CD4-positive, alpha-beta T cell (primary cell): ENCODE measurements around the gene ANKH. TPM values are rescaled to one million over a fixed set of nuclear protein-coding genes. Genes with fewer than 3 reads are reported as not detected.
"Not testable (repeated sequence)": the region's sequence is repeated elsewhere in the genome, so short reads cannot be mapped to it uniquely, and the experiment has no call there.

ENCODE experiments used
- ATAC-seq: fragments of 200-7000 bp; cut with Tn5 transposase; one replicate; pipeline ENCODE4 v1.10.0; 2022; ENCODE audit warnings: mild to moderate bottlenecking; ENCODE audit not compliant: poor library complexity
- CTCF ChIA-PET: fragments of 350-600 bp; sonication (Branson Sonifier 250); formaldehyde crosslinking; loops from one replicate; lab custom pipeline; 2021; ENCODE audit warnings: antibody characterized with exemption, inconsistent platforms; lab: Charles Lee
- POLR2A ChIA-PET: fragments of 350-600 bp; sonication (Branson Sonifier 250); formaldehyde crosslinking; loops from one replicate; lab custom pipeline; 2021; ENCODE audit warnings: antibody characterized with exemption, inconsistent platforms; lab: Charles Lee
- DNase-seq, 14 experiments: peaks; one replicate each; pipeline ENCODE4 v3.0.0-alpha.2; 2013 to 2020; ENCODE audit warnings: mixed read lengths in 2 of 14
- H3K27ac ChIP-seq, 2 donors: one replicate each; pipeline versions ENCODE4 v1.5.1 to v1.7.0; 2013; ENCODE audit warnings: low read length in 2 of 2, low read depth in 1 of 2, mild to moderate bottlenecking in 1 of 2
- H3K27me3 ChIP-seq, 2 experiments: 1 replicate in 1 of 2; 2 replicates in 1 of 2; pipeline versions ENCODE4 v1.6.1 to v1.7.0; 2013; ENCODE audit warnings: low read length in 2 of 2, control low read depth in 1 of 2, mild to moderate bottlenecking in 1 of 2, moderate library complexity in 1 of 2; ENCODE audit not compliant: insufficient read depth in 2 of 2, control insufficient read depth in 1 of 2
- H3K36me3 ChIP-seq: one replicate; pipeline ENCODE4 v1.6.1; 2013; ENCODE audit warnings: low read length, control low read depth; ENCODE audit not compliant: insufficient read depth
- H3K4me1 ChIP-seq: one replicate; pipeline ENCODE4 v1.6.1; 2013; ENCODE audit warnings: low read length, control low read depth; ENCODE audit not compliant: insufficient read depth
- H3K4me3 ChIP-seq: one replicate; pipeline ENCODE4 v1.5.1; 2013; ENCODE audit warnings: mild to moderate bottlenecking, low read length, moderate library complexity
- H3K9me3 ChIP-seq, 2 experiments: 1 replicate in 1 of 2; 2 replicates in 1 of 2; pipeline versions ENCODE4 v1.6.1 to v1.7.0; 2013; ENCODE audit warnings: low read length in 2 of 2, mild to moderate bottlenecking in 2 of 2, control low read depth in 1 of 2, moderate library complexity in 1 of 2; ENCODE audit not compliant: control insufficient read depth in 1 of 2, insufficient read depth in 1 of 2
- H3K27ac Mint-ChIP-seq: one replicate; pipeline ENCODE4 v1.8.0; 2020; ENCODE audit warnings: mixed read lengths
- H3K27me3 Mint-ChIP-seq: one replicate; pipeline ENCODE4 v1.8.0; 2021; ENCODE audit warnings: mixed read lengths
- H3K36me3 Mint-ChIP-seq: one replicate; pipeline ENCODE4 v1.8.0; 2021; ENCODE audit warnings: low read depth, mixed read lengths
- H3K4me1 Mint-ChIP-seq: one replicate; pipeline ENCODE4 v1.8.0; 2021; ENCODE audit warnings: low read depth, mixed read lengths
- H3K4me3 Mint-ChIP-seq: one replicate; pipeline ENCODE4 v1.8.0; 2020; ENCODE audit warnings: mild to moderate bottlenecking, mixed read lengths
- H3K9me3 Mint-ChIP-seq: one replicate; pipeline ENCODE4 v1.8.0; 2020; ENCODE audit warnings: mixed read lengths
- intact Hi-C, 2 experiments: fragments of 100-400 bp; cut with DNase I in 1 of 2; cut with micrococcal nuclease in 1 of 2; formaldehyde crosslinking; loops; one replicate each; pipeline versions ENCODE4 v1.15.1 to v1.9.0; 2023 to 2025; cut with DNase I, micrococcal nuclease
- total RNA-seq, 174 experiments: library from RNA in 2 of 174; stranded (reverse) in 2 of 174; gene quantifications; one replicate each; pipeline ENCODE4 v1.2.3 and lab custom pipeline; 2021 to 2026
- TF ChIP-seq, protein P1 (sequence below): fragments of 200-600 bp; IDR thresholded peaks from one replicate; pipeline ENCODE4 v1.8.0; 2022; ENCODE audit warnings: antibody characterized with exemption, mild to moderate bottlenecking

The ANKH gene
- total RNA-seq, 2 experiments from 2014 or later = 69.5 to 72.3 TPM

DNA sequence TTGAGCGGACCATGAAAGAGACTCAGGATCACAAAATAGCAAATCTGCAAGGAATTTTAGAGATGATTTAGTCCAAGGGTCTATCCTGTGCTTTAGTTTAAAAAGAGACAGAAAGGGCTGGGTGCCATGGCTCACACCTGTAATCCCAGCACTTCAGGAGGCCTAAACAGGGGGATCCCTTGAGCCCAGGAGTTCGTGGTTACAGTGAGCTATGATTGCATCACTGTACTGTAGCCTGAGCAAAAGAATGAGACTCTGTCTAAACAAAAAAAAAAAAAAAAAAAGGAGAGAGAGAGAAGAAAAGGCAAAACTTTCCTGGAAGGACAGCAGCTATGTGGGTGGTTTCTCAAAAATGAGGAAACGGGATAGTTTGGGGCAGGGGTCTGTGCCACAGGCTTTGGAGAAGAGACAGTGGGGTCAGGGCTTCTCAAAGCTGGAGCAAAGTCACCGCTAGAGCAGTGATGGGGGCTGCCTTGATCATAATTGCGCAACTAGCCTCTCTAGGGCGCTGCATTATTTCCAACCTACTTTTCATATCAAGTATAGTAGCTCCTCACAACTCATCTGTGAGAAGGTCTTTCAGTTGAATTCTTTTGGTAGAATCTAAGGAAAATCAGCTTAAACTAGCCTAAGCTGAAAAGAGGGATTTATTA is 8.5 kb upstream of the ANKH start:
- Mint-ChIP-seq H3K4me1 (peaks cover 12% of the 10 kb centered on the region), H3K27me3 (no peaks in the 10 kb centered on the region), H3K27ac (no peak overlapping the region), H3K4me3 (no peak overlapping the region), H3K9me3 (no peaks in the 10 kb centered on the region), H3K36me3 (no peaks in the 10 kb centered on the region)
- Histone ChIP-seq H3K4me3 (no peak overlapping the region), H3K27ac (no peak overlapping the region), H3K9me3 (no peaks in the 10 kb centered on the region), H3K27me3 (no peaks in the 10 kb centered on the region), H3K4me1 (peaks cover 2% of the 10 kb centered on the region), H3K36me3 (no peaks in the 10 kb centered on the region)
- DNase-seq = no peak
- ATAC-seq = no peak
- intact Hi-C loops = loop anchor here in 1 of 2 experiments (5.0 kb wide), 1 partner anchor 107 kb away; no protein-coding TSS in a partner anchor
- TF ChIP-seq, protein P1, sequence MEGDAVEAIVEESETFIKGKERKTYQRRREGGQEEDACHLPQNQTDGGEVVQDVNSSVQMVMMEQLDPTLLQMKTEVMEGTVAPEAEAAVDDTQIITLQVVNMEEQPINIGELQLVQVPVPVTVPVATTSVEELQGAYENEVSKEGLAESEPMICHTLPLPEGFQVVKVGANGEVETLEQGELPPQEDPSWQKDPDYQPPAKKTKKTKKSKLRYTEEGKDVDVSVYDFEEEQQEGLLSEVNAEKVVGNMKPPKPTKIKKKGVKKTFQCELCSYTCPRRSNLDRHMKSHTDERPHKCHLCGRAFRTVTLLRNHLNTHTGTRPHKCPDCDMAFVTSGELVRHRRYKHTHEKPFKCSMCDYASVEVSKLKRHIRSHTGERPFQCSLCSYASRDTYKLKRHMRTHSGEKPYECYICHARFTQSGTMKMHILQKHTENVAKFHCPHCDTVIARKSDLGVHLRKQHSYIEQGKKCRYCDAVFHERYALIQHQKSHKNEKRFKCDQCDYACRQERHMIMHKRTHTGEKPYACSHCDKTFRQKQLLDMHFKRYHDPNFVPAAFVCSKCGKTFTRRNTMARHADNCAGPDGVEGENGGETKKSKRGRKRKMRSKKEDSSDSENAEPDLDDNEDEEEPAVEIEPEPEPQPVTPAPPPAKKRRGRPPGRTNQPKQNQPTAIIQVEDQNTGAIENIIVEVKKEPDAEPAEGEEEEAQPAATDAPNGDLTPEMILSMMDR = no peak
- POLR2A ChIA-PET = interaction anchor here (1.0 kb wide), 1 partner anchor 9 kb away, joined by 6 read pairs; no protein-coding TSS in a partner anchor
- CTCF ChIA-PET = no interaction called here

DNA sequence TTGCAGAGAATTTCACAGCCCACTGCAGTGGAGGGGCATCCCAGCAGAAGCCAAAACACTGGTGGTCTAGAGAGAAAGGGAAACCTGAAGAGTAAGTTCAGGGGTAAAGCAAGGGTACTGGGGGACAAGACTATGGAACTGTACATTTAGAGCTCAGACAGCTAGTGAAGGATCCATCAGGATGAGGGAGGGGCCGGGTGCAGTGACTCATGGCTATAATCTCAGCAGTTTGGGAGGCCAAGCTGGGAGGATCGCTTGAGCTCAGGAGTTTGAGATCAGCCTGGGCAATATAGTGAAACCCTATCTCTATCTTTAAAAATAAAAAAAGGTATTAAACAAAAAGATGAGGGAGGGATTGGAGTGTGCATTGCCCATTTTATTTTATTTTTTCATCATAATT is 7.8 kb upstream of the ANKH start:
- TF ChIP-seq, protein P1 = no peak
- Mint-ChIP-seq H3K27me3 (no peaks in the 10 kb centered on the region), H3K4me3 (no peak overlapping the region), H3K36me3 (no peaks in the 10 kb centered on the region), H3K4me1 (peaks cover 12% of the 10 kb centered on the region), H3K27ac (no peak overlapping the region), H3K9me3 (no peaks in the 10 kb centered on the region)
- H3K9me3 ChIP-seq = no peaks in the 10 kb centered on the region
- POLR2A ChIA-PET = no interaction called here
- intact Hi-C loops = no loop called here
- H3K4me3 ChIP-seq = no peak overlapping the region
- no peak overlapping the region for H3K27ac ChIP-seq
- DNase-seq (no peak), ATAC-seq (no peak)
- peaks cover 2% of the 10 kb centered on the region for H3K4me1 ChIP-seq
- H3K36me3 ChIP-seq = no peaks in the 10 kb centered on the region
- CTCF ChIA-PET = no interaction called here
- no peaks in the 10 kb centered on the region for H3K27me3 ChIP-seq

DNA sequence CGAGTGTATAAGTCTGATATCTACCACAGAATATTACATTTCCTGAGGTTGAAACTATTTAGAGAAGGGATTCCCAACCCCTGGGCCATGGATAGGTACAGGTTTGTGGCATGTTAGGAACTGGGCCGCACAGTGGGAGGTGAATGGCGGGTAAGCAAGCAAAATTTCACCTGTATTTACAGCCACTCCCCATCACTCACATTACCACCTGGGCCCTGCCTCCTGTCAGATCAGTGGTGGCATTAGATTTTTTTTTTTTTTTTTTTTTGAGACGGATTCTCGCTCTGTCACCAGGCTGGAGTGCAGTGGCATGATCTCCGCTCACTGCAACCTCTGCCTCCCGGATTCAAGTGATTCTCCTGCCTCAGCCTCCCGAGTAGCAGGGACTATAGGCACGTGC is 6.6 kb upstream of the ANKH start:
- ATAC-seq, POLR2A ChIA-PET, H3K27ac ChIP-seq, H3K4me3 ChIP-seq, H3K4me1 ChIP-seq, H3K36me3 Mint-ChIP-seq, intact Hi-C loops, H3K27ac Mint-ChIP-seq, H3K9me3 ChIP-seq, H3K27me3 Mint-ChIP-seq, H3K36me3 ChIP-seq, H3K4me3 Mint-ChIP-seq, H3K9me3 Mint-ChIP-seq, H3K27me3 ChIP-seq, DNase-seq: not testable (repeated sequence)
- peaks cover 12% of the 10 kb centered on the region for H3K4me1 Mint-ChIP-seq
- CTCF ChIA-PET = interaction anchor here (1.5 kb wide), 1 partner anchor 193 kb away, joined by 4 read pairs; no protein-coding TSS in a partner anchor

DNA sequence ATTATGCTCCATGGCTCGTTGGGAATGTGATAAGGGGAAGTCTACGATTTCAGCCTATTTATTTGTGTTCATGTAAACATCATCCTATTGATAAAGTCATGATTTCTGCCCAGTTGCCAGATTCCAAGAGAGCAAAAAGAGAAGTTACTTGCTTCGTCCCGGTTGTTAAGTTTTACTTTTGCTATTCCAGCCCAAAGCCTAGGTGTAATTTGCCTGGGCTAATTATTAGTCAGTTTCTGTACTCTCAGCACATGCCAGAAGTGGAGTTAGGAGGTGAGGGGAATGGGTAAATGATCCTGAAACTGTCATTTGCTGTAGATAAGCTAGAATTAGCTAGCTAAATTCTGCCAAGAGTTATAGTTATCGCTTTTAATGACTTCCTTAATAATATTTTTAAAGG is 4.5 kb upstream of the ANKH start:
- Mint-ChIP-seq H3K4me1 (peaks cover 12% of the 10 kb centered on the region), H3K4me3 (no peak overlapping the region), H3K9me3 (no peaks in the 10 kb centered on the region), H3K36me3 (no peaks in the 10 kb centered on the region), H3K27ac (no peak overlapping the region), H3K27me3 (no peaks in the 10 kb centered on the region)
- Histone ChIP-seq H3K27ac (no peak overlapping the region), H3K4me1 (peaks cover 9% of the 10 kb centered on the region), H3K9me3 (no peaks in the 10 kb centered on the region), H3K27me3 (no peaks in the 10 kb centered on the region), H3K36me3 (no peaks in the 10 kb centered on the region), H3K4me3 (no peak overlapping the region)
- intact Hi-C loops = no loop called here
- ChIA-PET CTCF (no interaction called here), POLR2A (no interaction called here)
- DNase-seq = no peak
- TF ChIP-seq, protein P1 = no peak
- no peak for ATAC-seq
